ENCODE measurements around the gene DLG2. TPM values are rescaled to one million over a fixed set of nuclear protein-coding genes. Genes with fewer than 3 reads are reported as not detected.

DLG2 gene
- total and polyA plus RNA-seq, 4 donors: 0.30 to 5.5 (median 0.68) TPM

GRCh38 chr11:85171648-85172257 is 455.4 kb downstream of the DLG2 start:
- no peak overlapping the region for H3K4me3 ChIP-seq (ENCODE audit: low read depth in 1 of 3, low read length in 3 of 3)
- WGBS: 90% methylated on average over 6 of the region's 6 CpGs
- DNase-seq (ENCODE audit: low spot score): no peak
- H3K36me3 ChIP-seq (ENCODE audit: control insufficient read depth in 4 of 4, insufficient read depth in 3 of 4, low read depth in 1 of 4, low read length in 3 of 4): no peaks in the 10 kb centered on the region
- no peaks in the 10 kb centered on the region for H3K4me1 ChIP-seq (ENCODE audit: control insufficient read depth in 4 of 4, insufficient read depth in 4 of 4, low read length in 3 of 4)
- H3K9me3 ChIP-seq (ENCODE audit: control insufficient read depth in 4 of 4, low read length in 3 of 4): peaks cover 0 to 3% (median 1%) of the 10 kb centered on the region in 4 donors
- H3K9ac ChIP-seq (ENCODE audit: low read depth in 1 of 2, low read length in 2 of 2): no peak overlapping the region
- no peak overlapping the region for H3K27ac ChIP-seq (ENCODE audit: low read depth in 1 of 2, low read length in 2 of 2)
- TF ChIP-seq HNF4A (conservative IDR thresholded peaks at IDR 0.05) (no peak), HNF4G (IDR thresholded peaks at IDR 0.05) (no peak), FOXA1 (IDR thresholded peaks at IDR 0.05) (no peak), TAF1 (conservative IDR thresholded peaks at IDR 0.05) (no peak), JUND (IDR thresholded peaks at IDR 0.05) (no peak), SP1 (IDR thresholded peaks at IDR 0.05) (no peak), FOXA2 (IDR thresholded peaks at IDR 0.05) (no peak), MAX (IDR thresholded peaks at IDR 0.05) (no peak), RAD21 (IDR thresholded peaks at IDR 0.05) (no peak)
- TF ChIP-seq, protein P1, sequence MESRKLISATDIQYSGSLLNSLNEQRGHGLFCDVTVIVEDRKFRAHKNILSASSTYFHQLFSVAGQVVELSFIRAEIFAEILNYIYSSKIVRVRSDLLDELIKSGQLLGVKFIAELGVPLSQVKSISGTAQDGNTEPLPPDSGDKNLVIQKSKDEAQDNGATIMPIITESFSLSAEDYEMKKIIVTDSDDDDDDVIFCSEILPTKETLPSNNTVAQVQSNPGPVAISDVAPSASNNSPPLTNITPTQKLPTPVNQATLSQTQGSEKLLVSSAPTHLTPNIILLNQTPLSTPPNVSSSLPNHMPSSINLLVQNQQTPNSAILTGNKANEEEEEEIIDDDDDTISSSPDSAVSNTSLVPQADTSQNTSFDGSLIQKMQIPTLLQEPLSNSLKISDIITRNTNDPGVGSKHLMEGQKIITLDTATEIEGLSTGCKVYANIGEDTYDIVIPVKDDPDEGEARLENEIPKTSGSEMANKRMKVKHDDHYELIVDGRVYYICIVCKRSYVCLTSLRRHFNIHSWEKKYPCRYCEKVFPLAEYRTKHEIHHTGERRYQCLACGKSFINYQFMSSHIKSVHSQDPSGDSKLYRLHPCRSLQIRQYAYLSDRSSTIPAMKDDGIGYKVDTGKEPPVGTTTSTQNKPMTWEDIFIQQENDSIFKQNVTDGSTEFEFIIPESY (IDR thresholded peaks at IDR 0.05): no peak
- TF ChIP-seq, protein P2, sequence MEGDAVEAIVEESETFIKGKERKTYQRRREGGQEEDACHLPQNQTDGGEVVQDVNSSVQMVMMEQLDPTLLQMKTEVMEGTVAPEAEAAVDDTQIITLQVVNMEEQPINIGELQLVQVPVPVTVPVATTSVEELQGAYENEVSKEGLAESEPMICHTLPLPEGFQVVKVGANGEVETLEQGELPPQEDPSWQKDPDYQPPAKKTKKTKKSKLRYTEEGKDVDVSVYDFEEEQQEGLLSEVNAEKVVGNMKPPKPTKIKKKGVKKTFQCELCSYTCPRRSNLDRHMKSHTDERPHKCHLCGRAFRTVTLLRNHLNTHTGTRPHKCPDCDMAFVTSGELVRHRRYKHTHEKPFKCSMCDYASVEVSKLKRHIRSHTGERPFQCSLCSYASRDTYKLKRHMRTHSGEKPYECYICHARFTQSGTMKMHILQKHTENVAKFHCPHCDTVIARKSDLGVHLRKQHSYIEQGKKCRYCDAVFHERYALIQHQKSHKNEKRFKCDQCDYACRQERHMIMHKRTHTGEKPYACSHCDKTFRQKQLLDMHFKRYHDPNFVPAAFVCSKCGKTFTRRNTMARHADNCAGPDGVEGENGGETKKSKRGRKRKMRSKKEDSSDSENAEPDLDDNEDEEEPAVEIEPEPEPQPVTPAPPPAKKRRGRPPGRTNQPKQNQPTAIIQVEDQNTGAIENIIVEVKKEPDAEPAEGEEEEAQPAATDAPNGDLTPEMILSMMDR (IDR thresholded peaks at IDR 0.05; ENCODE audit: low read depth, low read length, missing input control): no peak
- H3K27me3 ChIP-seq (ENCODE audit: control insufficient read depth in 4 of 4, insufficient read depth in 4 of 4, low read length in 3 of 4): no peaks in the 10 kb centered on the region

GRCh38 chr11:85170184-85170583 is 457.0 kb downstream of the DLG2 start:
- WGBS: 81% methylated on average over 1 of the region's 1 CpG
- Histone ChIP-seq H3K9ac (ENCODE audit: low read depth in 1 of 2, low read length in 2 of 2) (no peak overlapping the region), H3K4me3 (ENCODE audit: low read depth in 1 of 3, low read length in 3 of 3) (no peak overlapping the region), H3K9me3 (ENCODE audit: control insufficient read depth in 4 of 4, low read length in 3 of 4) (peaks cover 0 to 3% (median 1%) of the 10 kb centered on the region in 4 donors), H3K27ac (ENCODE audit: low read depth in 1 of 2, low read length in 2 of 2) (no peak overlapping the region), H3K4me1 (ENCODE audit: control insufficient read depth in 4 of 4, insufficient read depth in 4 of 4, low read length in 3 of 4) (no peaks in the 10 kb centered on the region), H3K36me3 (ENCODE audit: control insufficient read depth in 4 of 4, insufficient read depth in 3 of 4, low read depth in 1 of 4, low read length in 3 of 4) (no peaks in the 10 kb centered on the region), H3K27me3 (ENCODE audit: control insufficient read depth in 4 of 4, insufficient read depth in 4 of 4, low read length in 3 of 4) (no peaks in the 10 kb centered on the region)
- no peak for TF ChIP-seq GABPA (IDR thresholded peaks at IDR 0.05 in 1 of 2, conservative IDR thresholded peaks at IDR 0.05 in 1 of 2)
- TF ChIP-seq RXRA (IDR thresholded peaks at IDR 0.05): no peak
- no peak for TF ChIP-seq EGR1 (IDR thresholded peaks at IDR 0.05; ENCODE audit: low read depth in 2 of 2)
- no peak for TF ChIP-seq SP1 (IDR thresholded peaks at IDR 0.05)
- TF ChIP-seq FOXA2 (IDR thresholded peaks at IDR 0.05): no peak
- TF ChIP-seq, protein P1 (IDR thresholded peaks at IDR 0.05): no peak
- DNase-seq (ENCODE audit: low spot score): no peak
